PFSK-1 (cell line): ENCODE measurements around the gene FFAR2.

Experiments used
- FOXP2 ChIP-seq: optimal IDR thresholded peaks from 2 replicates; pipeline ENCODE3; 2011; ENCODE audit warnings: borderline replicate concordance, control low read depth, inconsistent platforms; ENCODE audit not compliant: insufficient read depth; ENCODE audit errors: extremely low read length, extremely low read depth
- POLR2AphosphoS5 ChIP-seq: IDR thresholded peaks from 2 replicates; pipeline ENCODE4 v1.6.1; 2012; ENCODE audit warnings: low read depth, mild to moderate bottlenecking, control low read depth, low read length, moderate library complexity
- REST ChIP-seq, 2 experiments: IDR thresholded peaks; 2 replicates each; pipeline versions ENCODE4 v1.6.1 to v1.8.0; 2011 to 2012; ENCODE audit warnings: low read depth in 2 of 2, low read length in 2 of 2, control low read depth in 1 of 2, inconsistent platforms in 1 of 2, mild to moderate bottlenecking in 1 of 2, moderate library complexity in 1 of 2; ENCODE audit not compliant: insufficient read depth in 1 of 2
- SIN3A ChIP-seq: IDR thresholded peaks from 2 replicates; pipeline ENCODE4 v1.6.1; 2012; ENCODE audit warnings: mild to moderate bottlenecking, low read length, moderate library complexity, borderline replicate concordance; ENCODE audit not compliant: insufficient read depth
- TAF1 ChIP-seq: IDR thresholded peaks from 2 replicates; pipeline ENCODE4 v1.6.1; 2012; ENCODE audit warnings: low read length, control low read depth, borderline replicate concordance; ENCODE audit not compliant: insufficient read depth

Gene FFAR2

DNA sequence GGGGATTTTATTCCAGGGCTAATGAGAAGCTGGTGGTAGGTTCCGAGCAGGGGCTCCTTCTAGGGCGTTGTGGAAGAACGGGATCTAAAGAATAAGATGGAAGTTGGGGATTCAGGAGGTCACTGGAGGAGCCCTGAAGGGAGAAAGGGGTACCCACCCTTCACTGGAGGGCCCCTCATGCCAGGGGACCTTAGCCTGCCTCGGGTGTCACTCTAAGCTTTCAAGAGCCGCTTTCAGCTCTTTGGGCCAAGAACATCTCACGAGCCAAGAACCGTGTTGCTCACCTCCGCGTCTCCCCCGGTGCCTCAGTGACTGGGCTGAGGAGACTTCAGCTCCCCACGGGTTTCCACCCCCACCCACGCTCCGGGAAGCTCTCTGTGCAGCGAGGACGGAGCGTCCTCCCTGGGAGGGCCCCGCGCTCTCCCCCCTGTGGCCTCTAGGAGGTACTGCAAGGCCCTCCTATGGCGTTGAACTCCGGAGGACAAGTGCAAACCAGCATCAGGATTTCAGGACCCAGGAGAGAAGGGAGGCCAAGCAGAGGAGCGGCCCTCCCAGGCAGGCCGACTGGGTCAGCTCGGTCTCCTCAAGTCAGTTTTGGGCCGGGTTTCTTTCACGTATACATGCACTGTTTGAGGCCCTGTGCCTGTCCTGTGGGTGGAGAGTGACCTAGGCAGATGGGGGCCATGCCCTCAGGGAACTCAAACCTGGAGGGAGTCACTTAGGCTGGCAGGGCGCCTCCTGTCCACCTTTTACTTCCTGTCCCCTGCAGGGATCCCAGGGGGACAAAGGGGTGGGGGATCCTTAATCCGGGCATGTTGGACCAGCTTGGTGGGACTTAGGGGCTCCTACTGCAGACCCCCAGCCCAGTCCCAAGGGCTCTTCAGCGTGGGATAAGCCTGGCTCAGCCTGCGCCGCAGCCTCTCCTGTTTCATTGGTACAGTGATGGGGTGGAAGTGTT is 47.3 kb downstream of the FFAR2 start:
- TF ChIP-seq TAF1 (no peak), POLR2AphosphoS5 (no peak), FOXP2 (no peak), SIN3A (no peak), REST (IDR thresholded peaks at IDR 0.05; ENCODE audit: insufficient read depth in 1 of 2, low read depth in 2 of 2, low read length in 2 of 2) (no peak)

GRCh38 chr19:35497406-35497805 is 49.3 kb downstream of the FFAR2 start:
- no peak for TF ChIP-seq TAF1
- TF ChIP-seq SIN3A, result no peak
- TF ChIP-seq FOXP2, result no peak
- TF ChIP-seq POLR2AphosphoS5, result no peak
- TF ChIP-seq REST (IDR thresholded peaks at IDR 0.05; ENCODE audit: insufficient read depth in 1 of 2, low read depth in 2 of 2, low read length in 2 of 2), result no peak

- TF ChIP-seq TAF1 (no peak), FOXP2 (no peak), REST (IDR thresholded peaks at IDR 0.05; ENCODE audit: insufficient read depth in 1 of 2, low read depth in 2 of 2, low read length in 2 of 2) (no peak), POLR2AphosphoS5 (no peak), SIN3A (no peak)
Measured at GRCh38 chr19:35498220-35498619, 50.2 kb downstream of the FFAR2 start.

DNA sequence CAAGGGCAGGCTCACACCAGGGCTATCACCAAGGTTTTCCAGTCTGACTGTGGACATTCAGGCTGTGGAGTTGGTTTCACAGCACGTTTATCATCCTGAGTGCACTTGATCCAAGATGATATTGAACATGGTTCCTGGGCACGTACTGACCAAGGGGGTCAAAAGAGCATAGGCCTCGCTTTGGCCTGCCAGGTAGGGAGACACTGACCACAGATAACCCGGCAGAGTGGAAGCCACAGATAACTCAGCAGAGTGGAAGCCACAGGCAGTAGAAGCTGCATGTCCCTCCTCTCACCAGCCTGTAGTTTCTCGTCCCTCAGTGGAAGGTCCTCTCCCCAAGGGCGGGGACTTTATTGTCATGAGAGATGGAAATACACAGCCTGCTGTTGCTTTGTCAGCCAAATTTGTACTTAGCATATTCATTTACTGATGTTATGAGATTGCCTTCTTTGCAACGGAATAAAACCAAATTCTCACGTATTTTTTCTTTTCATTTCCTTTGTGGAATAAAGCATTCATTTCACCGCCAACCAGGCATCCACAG is 51.0 kb downstream of the FFAR2 start:
- TF ChIP-seq TAF1 (no peak), POLR2AphosphoS5 (no peak), FOXP2 (no peak), SIN3A (no peak), REST (IDR thresholded peaks at IDR 0.05; ENCODE audit: insufficient read depth in 1 of 2, low read depth in 2 of 2, low read length in 2 of 2) (no peak)
